22Rv1 (cell line): ENCODE results near the gene MLLT1.

ENCODE experiments used
- CTCF ChIP-seq: fragments of 450-650 bp; IDR thresholded peaks from 2 replicates; pipeline ENCODE4 v1.5.1; 2017; ENCODE audit warnings: mild to moderate bottlenecking
- ZFX ChIP-seq: fragments of 450-650 bp; IDR thresholded peaks from 2 replicates; pipeline ENCODE4 v1.6.1; 2017; ENCODE audit warnings: antibody characterized with exemption, borderline replicate concordance

DNA sequence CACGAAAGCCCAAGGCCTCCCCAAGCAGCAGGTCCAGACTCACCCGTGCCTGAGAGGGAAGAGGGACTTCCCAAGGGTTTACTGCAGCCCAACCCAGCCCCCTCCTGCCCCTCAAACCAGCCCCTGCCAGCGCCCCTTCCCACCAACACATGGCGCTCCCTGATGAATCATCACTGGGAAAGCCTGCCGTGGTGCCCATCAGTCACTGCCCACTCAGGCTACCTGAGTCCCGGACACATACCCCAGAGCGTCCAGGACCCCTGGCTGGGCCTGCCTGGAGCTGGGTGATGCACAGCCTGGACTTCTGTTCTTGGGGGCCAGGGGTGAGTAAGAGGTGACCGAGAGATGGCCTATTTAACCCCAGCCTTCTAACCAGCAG, 60.6 kb downstream of the MLLT1 start:
- no peak for TF ChIP-seq CTCF
- no peak for TF ChIP-seq ZFX
